ENCODE measurements around the gene APOE. TPM values are rescaled to one million over a fixed set of nuclear protein-coding genes. Genes with fewer than 3 reads are reported as not detected.

Gene APOE
- total and polyA plus RNA-seq, 9 of the 15 experiments (the other 6 are each of a cell fraction or from before 2014, with no cell fraction given), result 0.14 to 180 (median 58.1) TPM; not detected in 1

- ChIA-PET CTCF (ENCODE audit: low intra/inter-chr PET ratio) (no interaction called here), POLR2A (interaction anchor here (0.6 to 1.8 kb wide), 9 partner anchors 9 to 199 kb away, joined by 3 to 5 read pairs (median 4); partner anchors contain the start of gene NECTIN2)
- peak within 1 kb of the TSS; percentile 98 to 100 for H3K9ac ChIP-seq (ENCODE audit: insufficient read depth in 1 of 2, low read depth in 2 of 2, low read length in 2 of 2)
- intact Hi-C loops (cut with micrococcal nuclease) (loop anchor here (2.0 kb wide), 2 partner anchors 24 to 46 kb away; partner anchors contain the start of gene APOC1), in situ Hi-C loops (cut with MboI) (loop anchor here (10.0 kb wide), 1 partner anchor 164 kb away; no protein-coding TSS in a partner anchor)
- FAIRE-seq (no peak), DNase-seq (ENCODE audit: extremely low read depth in 1 of 4, low spot score in 3 of 4) (peak in 1 of 4 experiments; percentile 25), ATAC-seq (peak; percentile 0; the same call in 2 of the 3 replicates)
- H3K4me1 ChIP-seq (replicated peaks in 1 of 2; ENCODE audit: control insufficient read depth in 2 of 2, insufficient read depth in 2 of 2, low read length in 2 of 2), result peaks cover 17 to 35% of the 10 kb centered on the region in 2 experiments
- H3K27me3 ChIP-seq (ENCODE audit: control insufficient read depth in 2 of 2, insufficient read depth in 2 of 2, low read length in 2 of 2), result no peaks in the 10 kb centered on the region
- peak within 1 kb of the TSS; percentile 96 for H3K27ac ChIP-seq (ENCODE audit: extremely low read depth, low read depth, low read length)
- 1% methylated on average over 65 of the region's 81 CpGs for WGBS (ENCODE audit: insufficient coverage, low coverage, missing lambda C conversion rate)
- BruUV-seq (replicated peaks), result no TSS peak
- peaks cover 3% of the 10 kb centered on the region for H3K9me1 ChIP-seq (ENCODE audit: control insufficient read depth, insufficient read depth, low read length)
- H3K4me2 ChIP-seq (ENCODE audit: insufficient read depth, low read length), result peak within 1 kb of the TSS; percentile 99
- peak within 1 kb of the TSS; percentile 88 for H2AFZ ChIP-seq (ENCODE audit: low read depth, low read length)
- H3K79me2 ChIP-seq (ENCODE audit: control insufficient read depth, insufficient read depth, low read length), result peaks cover 48% of the 10 kb centered on the region
- peak within 1 kb of the TSS; percentile 100 for H3K4me3 ChIP-seq
- H3K9me3 ChIP-seq (replicated peaks; ENCODE audit: control insufficient read depth, insufficient read depth, low read depth, low read length), result no peaks in the 10 kb centered on the region; the same call in 1 of the 2 replicates
- H4K20me1 ChIP-seq (replicated peaks; ENCODE audit: control insufficient read depth, insufficient read depth, low read length), result peaks cover 6% of the 10 kb centered on the region; the same call in 1 of the 2 replicates
- peaks cover 52% of the 10 kb centered on the region for H3K36me3 ChIP-seq (ENCODE audit: control insufficient read depth, insufficient read depth, low read length)
- no peak for TF ChIP-seq XRCC4 (IDR thresholded peaks at IDR 0.05; ENCODE audit: extremely low read depth, insufficient read depth, insufficient read length)
- peak; percentile 51; the same call in 1 of the 2 replicates for TF ChIP-seq GABPB1 (CRISPR knock-in tag; IDR thresholded peaks at IDR 0.05)
- TF ChIP-seq FOXM1 (IDR thresholded peaks at IDR 0.05; ENCODE audit: low read depth), result no peak
- TF ChIP-seq FOXM1 (CRISPR knock-in tag; IDR thresholded peaks at IDR 0.05; ENCODE audit: low read depth), result no peak
- no peak for TF ChIP-seq MCM5 (IDR thresholded peaks at IDR 0.05; ENCODE audit: low read depth)
- TF ChIP-seq BDP1 (IDR thresholded peaks at IDR 0.05; ENCODE audit: insufficient read depth, insufficient read length), result no peak
- peak; percentile 72 for TF ChIP-seq TAF1 (IDR thresholded peaks at IDR 0.05; ENCODE audit: control insufficient read depth, extremely low read depth, insufficient read depth, low read length, severe bottlenecking)
- TF ChIP-seq MAFK (IDR thresholded peaks at IDR 0.05; ENCODE audit: low read length), result no peak
- peak; percentile 95 for TF ChIP-seq MYC (IDR thresholded peaks at IDR 0.05; ENCODE audit: low read depth, low read length)
- no peak for TF ChIP-seq MYC (CRISPR knock-in tag; IDR thresholded peaks at IDR 0.05; ENCODE audit: borderline replicate concordance, low read depth)
- TF ChIP-seq MCM7 (IDR thresholded peaks at IDR 0.05), result no peak
- peak; percentile 29 for TF ChIP-seq FIP1L1 (IDR thresholded peaks at IDR 0.05; ENCODE audit: low read depth, low read length, poor library complexity, severe bottlenecking)
- peak; percentile 20 for TF ChIP-seq U2AF1 (optimal IDR thresholded peaks at IDR 0.05; ENCODE audit: low read depth, low read length)
- 0 out of 2 replicates have a peak, but pooled peaks have one; percentile 40 for TF ChIP-seq GTF2F1 (IDR thresholded peaks at IDR 0.05; ENCODE audit: low read depth, low read length)
- TF ChIP-seq HNRNPH1 (optimal IDR thresholded peaks at IDR 0.05; ENCODE audit: low read depth, low read length), result no peak
- no peak for TF ChIP-seq WHSC1 (IDR thresholded peaks at IDR 0.05; ENCODE audit: low read length)
- peak; percentile 69 for TF ChIP-seq HCFC1 (IDR thresholded peaks at IDR 0.05; ENCODE audit: low read depth, low read length)
- peak; percentile 25; the same call in 1 of the 2 replicates for TF ChIP-seq BRD4 (IDR thresholded peaks at IDR 0.05)
- 0 out of 2 replicates have a peak, but pooled peaks have one; percentile 1 for TF ChIP-seq SMC3 (conservative IDR thresholded peaks at IDR 0.05; ENCODE audit: insufficient read depth, low read depth, low read length)
- peak; percentile 36; the same call in 1 of the 2 replicates for TF ChIP-seq L3MBTL2 (IDR thresholded peaks at IDR 0.05)
- no peak for TF ChIP-seq ZNF124 (CRISPR knock-in tag; IDR thresholded peaks at IDR 0.05)
- TF ChIP-seq THAP12 (CRISPR knock-in tag; IDR thresholded peaks at IDR 0.05), result peak; percentile 93
Measured at GRCh38 chr19:44891016-44891882, 14.3 kb upstream of the APOE start, which contains the start of gene TOMM40. TSS of gene TOMM40 (plus strand) at chr19:44891254. CDS start at chr19:44891416, 162 bp downstream.
